Heart right ventricle (tissue), 16 donors: ENCODE data around the gene PTPRJ. TPM values are rescaled to one million over a fixed set of nuclear protein-coding genes. Genes with fewer than 3 reads are reported as not detected.

Experiments
- ATAC-seq, 8 donors: fragments of 200-7000 bp; cut with Tn5 transposase; one replicate each; pipeline ENCODE4 v1.9.1; 2020; ENCODE audit warnings: mild to moderate bottlenecking in 8 of 8, moderate library complexity in 8 of 8, moderate number of reproducible peaks in 1 of 8
- DNase-seq, 2 donors: peaks; one replicate each; pipeline ENCODE4 v3.0.0-alpha.2; 2020
- H3K27ac ChIP-seq, 10 donors: fragments of 200-600 bp; sonication (generic) in 2 of 10; one replicate each; pipeline versions ENCODE4 v1.5.0 to v1.8.0; 2020 to 2022; ENCODE audit warnings: mild to moderate bottlenecking in 3 of 10
- H3K27me3 ChIP-seq, 7 donors: fragments of 200-600 bp; one replicate each; pipeline ENCODE4 v1.8.0; 2021 to 2022; ENCODE audit warnings: mild to moderate bottlenecking in 2 of 7
- H3K36me3 ChIP-seq, 9 donors: fragments of 200-600 bp; sonication (generic) in 1 of 9; one replicate each; pipeline versions ENCODE4 v1.5.0 to v1.8.0; 2020 to 2022; ENCODE audit warnings: mild to moderate bottlenecking in 2 of 9
- H3K4me1 ChIP-seq, 9 donors: fragments of 200-600 bp; sonication (generic) in 1 of 9; one replicate each; pipeline versions ENCODE4 v1.5.0 to v1.8.0; 2020 to 2022; ENCODE audit warnings: mild to moderate bottlenecking in 4 of 9
- H3K4me3 ChIP-seq, 10 donors: fragments of 200-600 bp; sonication (generic) in 2 of 10; one replicate each; pipeline versions ENCODE4 v1.5.0 to v1.8.0; 2020 to 2022; ENCODE audit warnings: mild to moderate bottlenecking in 7 of 10, moderate library complexity in 2 of 10
- H3K9me3 ChIP-seq, 11 donors: fragments of 200-600 bp in 10 of 11; sonication (generic) in 2 of 11; one replicate each; pipeline versions ENCODE4 v1.5.0 to v1.8.0; 2013 to 2022; ENCODE audit warnings: mild to moderate bottlenecking in 2 of 11, control low read depth in 1 of 11, moderate library complexity in 1 of 11
- WGBS, 2 donors: extraction: QIAGEN DNeasy Blood & Tissue Kit; methylation state at CpG; one replicate each; pipeline ENCODE4 v1.1.7; 2013; ENCODE audit warnings: inconsistent platforms in 1 of 2; 5-methylcytosine and 5-hydroxymethylcytosine counted together
- intact Hi-C, 10 donors: fragments of 100-400 bp; cut with DNase I; formaldehyde crosslinking; loops; one replicate each; pipeline versions ENCODE4 v1.11.1 to v1.14.2; 2022
- polyA plus RNA-seq, 2 donors: library from polyadenylated mRNA; stranded (reverse); fragments of 200-250 nt; gene quantifications; one replicate each; pipeline ENCODE4 v1.2.3, GENCODE V29; 2013
- total RNA-seq, 10 donors: library from RNA; stranded (reverse); fragmentation: NEBNext Ultra II Directional in 3 of 10; extraction: Animal tissue kit (Norgen Biotek cat#: 25700) in 3 of 10; gene quantifications; one replicate each; pipeline versions ENCODE4 v1.2.1 to v1.2.4, GENCODE V29; 2021 to 2023
- TF ChIP-seq, protein P1 (sequence below), 9 donors: fragments of 200-600 bp; sonication (generic) in 2 of 9; IDR thresholded peaks; one replicate each; pipeline versions ENCODE4 v1.5.0 to v1.8.0; 2021 to 2022; ENCODE audit warnings: antibody characterized with exemption in 9 of 9, mild to moderate bottlenecking in 5 of 9, moderate library complexity in 1 of 9
- donor health status: Arrhythmogenic right ventricular cardiomyopathy.
- donor health status: ischemic (EF 13 %, LVEDD 7.1; RV severe dilation, severe dysfunction).
- donor health status: healthy with polysubstance abuse.
- donor health status: DM: no; HTN: yes; CAD: no.
- donor health status: DM: no; HTN: no; CAD: no.
- donor health status: ischemic (EF 25% LVEDD 6.9; RV normal size, moderate dysfunction).
- donor health status: ischemic (EF 25% LVEDD 5.7; RV mildly dilated, moderate dysfunction).
- donor health status: healthy.
- donor health status: DM: yes; HTN: yes; CAD: no.
- donor health status: Ischemic cardiomyopathy.
- donor health status: ischemic (EF 35%, LVEDD 5.7; RV mildly dilated, moderate dysfunction).
- donor health status: nonischemic (EF 11% LVEDD 7.7; RV severe dilation, severe dysfunction).
- donor health status: DM: yes; HTN: yes; CAD: no.
- donor health status: PGD.
- donor health status: ischemic (EF 29% LVEDD 5.4; RV normal size, mild dysfunction).
- donor health status: nonischemic (EF 23%, LVEDD 6.1; RV moderate dilation, normal function).

PTPRJ gene
- total and polyA plus RNA-seq, 12 donors: 0.78 to 22.9 (median 6.7) TPM

DNA sequence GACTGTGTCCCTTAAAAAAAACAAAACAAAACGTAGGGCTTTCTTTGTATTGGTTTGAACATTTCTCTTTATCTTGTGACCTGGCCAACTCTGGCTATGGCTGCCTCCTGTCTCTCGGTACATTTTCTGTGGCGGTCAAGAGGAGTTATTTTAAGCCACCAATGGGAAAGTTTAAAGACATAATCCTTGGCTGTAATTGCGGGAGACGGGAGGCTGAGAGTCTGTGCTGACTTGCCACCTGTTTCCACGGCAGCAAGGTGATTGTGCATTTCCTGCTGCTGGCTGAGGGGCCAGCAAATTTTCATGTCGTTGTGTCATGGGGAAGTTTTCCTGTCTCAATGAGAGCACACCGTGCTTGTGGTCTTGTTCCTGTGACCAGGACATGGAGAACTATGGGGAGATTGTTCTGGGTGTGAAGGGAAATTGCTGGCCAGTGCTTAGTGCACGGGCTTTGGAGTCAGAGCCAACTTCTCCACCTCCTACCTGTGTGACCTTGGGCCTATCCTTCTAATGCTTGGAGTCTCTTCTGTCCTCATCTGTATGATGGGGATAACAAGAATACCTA is 11.0 kb downstream of the PTPRJ start:
- Histone ChIP-seq H3K27ac (peak overlapping the region; percentile 41 to 85 (median 75)), H3K9me3 (no peaks in the 10 kb centered on the region), H3K4me3 (peak overlapping the region in 5 of 10 donors; percentile 8 to 25 (median 11)), H3K36me3 (no peaks in the 10 kb centered on the region), H3K4me1 (peaks cover 0 to 88% (median 16%) of the 10 kb centered on the region in 9 donors), H3K27me3 (no peaks in the 10 kb centered on the region)
- DNase-seq (peak in 1 of 2 donors; percentile 25), ATAC-seq (peak; percentile 67 to 90 (median 82))
- intact Hi-C loops: loop anchor here in 1 of 10 donors (5.0 kb wide), 1 partner anchor 116 kb away; no protein-coding TSS in a partner anchor
- TF ChIP-seq, protein P1, sequence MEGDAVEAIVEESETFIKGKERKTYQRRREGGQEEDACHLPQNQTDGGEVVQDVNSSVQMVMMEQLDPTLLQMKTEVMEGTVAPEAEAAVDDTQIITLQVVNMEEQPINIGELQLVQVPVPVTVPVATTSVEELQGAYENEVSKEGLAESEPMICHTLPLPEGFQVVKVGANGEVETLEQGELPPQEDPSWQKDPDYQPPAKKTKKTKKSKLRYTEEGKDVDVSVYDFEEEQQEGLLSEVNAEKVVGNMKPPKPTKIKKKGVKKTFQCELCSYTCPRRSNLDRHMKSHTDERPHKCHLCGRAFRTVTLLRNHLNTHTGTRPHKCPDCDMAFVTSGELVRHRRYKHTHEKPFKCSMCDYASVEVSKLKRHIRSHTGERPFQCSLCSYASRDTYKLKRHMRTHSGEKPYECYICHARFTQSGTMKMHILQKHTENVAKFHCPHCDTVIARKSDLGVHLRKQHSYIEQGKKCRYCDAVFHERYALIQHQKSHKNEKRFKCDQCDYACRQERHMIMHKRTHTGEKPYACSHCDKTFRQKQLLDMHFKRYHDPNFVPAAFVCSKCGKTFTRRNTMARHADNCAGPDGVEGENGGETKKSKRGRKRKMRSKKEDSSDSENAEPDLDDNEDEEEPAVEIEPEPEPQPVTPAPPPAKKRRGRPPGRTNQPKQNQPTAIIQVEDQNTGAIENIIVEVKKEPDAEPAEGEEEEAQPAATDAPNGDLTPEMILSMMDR (IDR thresholded peaks at IDR 0.05): no peak
- 8 to 15% methylated on average over 9 of the region's 9 CpGs for WGBS, 2 donors

DNA sequence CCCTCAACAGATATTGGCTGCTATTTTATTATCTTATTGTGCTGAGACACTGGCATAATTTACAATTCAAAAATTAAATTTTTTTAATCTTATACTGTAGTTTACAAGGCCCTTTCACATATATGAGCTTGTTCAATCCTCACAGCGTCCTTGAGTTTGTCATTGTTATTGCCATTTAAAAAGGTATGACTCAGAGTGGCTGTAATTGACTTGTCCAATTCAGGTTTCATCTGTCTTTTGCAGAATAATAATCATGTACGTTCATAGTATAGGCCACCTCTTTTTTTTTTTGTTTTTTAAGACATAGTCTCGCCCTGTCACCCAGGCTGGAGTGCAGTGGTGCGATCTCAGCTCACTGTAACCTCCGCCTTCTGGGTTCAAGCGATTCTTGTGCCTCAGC is 11.5 kb downstream of the PTPRJ start:
- WGBS, 2 donors: 75 to 97% methylated on average over 6 of the region's 6 CpGs
- peak overlapping the region in 9 of 10 donors; percentile 41 to 85 (median 73) for H3K27ac ChIP-seq

GRCh38 chr11:47992959-47993820 is 12.8 kb downstream of the PTPRJ start:
- no peaks in the 10 kb centered on the region for H3K27me3 ChIP-seq
- intact Hi-C loops: loop anchor here in 1 of 10 donors (5.0 kb wide), 1 partner anchor 114 kb away; no protein-coding TSS in a partner anchor
- DNase-seq (no peak), ATAC-seq (peak in 1 of 8 donors; percentile 58)
- no peak overlapping the region for H3K27ac ChIP-seq
- H3K4me3 ChIP-seq: no peak overlapping the region
- no peaks in the 10 kb centered on the region for H3K36me3 ChIP-seq
- 79 to 84% methylated on average over 11 of the region's 11 CpGs for WGBS, 2 donors
- H3K4me1 ChIP-seq: peaks cover 0 to 88% (median 14%) of the 10 kb centered on the region in 9 donors
- no peaks in the 10 kb centered on the region for H3K9me3 ChIP-seq
- TF ChIP-seq, protein P1 (IDR thresholded peaks at IDR 0.05): no peak

More for the DNA sequence above, 11.5 kb downstream of the PTPRJ start:
- no peak for DNase-seq
- H3K4me3 ChIP-seq: peak overlapping the region in 1 of 10 donors; percentile 8
- ATAC-seq: no peak
- intact Hi-C loops: loop anchor here in 1 of 10 donors (5.0 kb wide), 1 partner anchor 115 kb away; no protein-coding TSS in a partner anchor
- H3K4me1 ChIP-seq: peaks cover 0 to 88% (median 16%) of the 10 kb centered on the region in 9 donors
- H3K36me3 ChIP-seq: no peaks in the 10 kb centered on the region
- no peaks in the 10 kb centered on the region for H3K27me3 ChIP-seq
- TF ChIP-seq, protein P1 (IDR thresholded peaks at IDR 0.05): no peak
- H3K9me3 ChIP-seq: no peaks in the 10 kb centered on the region

DNA sequence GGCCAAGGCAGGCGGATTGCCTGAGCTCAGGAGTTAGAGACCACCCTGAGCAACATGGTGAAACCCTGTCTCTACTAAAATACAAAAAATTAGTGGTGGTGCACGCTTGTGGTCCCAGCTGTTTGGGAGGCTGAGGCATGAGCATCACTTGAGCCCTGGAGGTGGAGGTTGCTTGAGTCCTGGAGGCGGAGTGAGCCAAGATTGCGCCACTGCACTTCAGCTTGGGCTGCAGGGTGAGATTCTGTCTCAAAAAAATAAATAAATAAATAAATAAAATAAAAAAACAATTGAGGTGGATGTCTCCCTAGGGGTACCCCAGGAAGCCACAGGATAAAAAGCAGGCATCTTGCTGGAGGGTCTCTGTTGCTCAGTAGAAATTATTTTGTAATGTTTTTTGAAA is 14.1 kb downstream of the PTPRJ start:
- Histone ChIP-seq H3K9me3 (no peaks in the 10 kb centered on the region), H3K27me3 (no peaks in the 10 kb centered on the region), H3K4me3 (no peak overlapping the region), H3K4me1 (peaks cover 0 to 82% (median 12%) of the 10 kb centered on the region in 9 donors), H3K36me3 (no peaks in the 10 kb centered on the region), H3K27ac (no peak overlapping the region)
- intact Hi-C loops: loop anchor here in 1 of 10 donors (5.0 kb wide), 1 partner anchor 113 kb away; no protein-coding TSS in a partner anchor
- ATAC-seq (no peak), DNase-seq (no peak)
- 95 to 96% methylated on average over 4 of the region's 4 CpGs for WGBS, 2 donors
- TF ChIP-seq, protein P1 (IDR thresholded peaks at IDR 0.05): no peak
